Stimulated activated CD4-positive, alpha-beta T cell treated with anti-CD3 and anti-CD28 coated beads, TNF-alpha, amount 100 ng/mL, for 48 hours (primary cell): ENCODE results near the gene RSU1.

Experiments used
- DNase-seq, 3 donors: peaks; one replicate each; pipeline ENCODE4 v3.0.0-alpha.2; 2020; ENCODE audit warnings: low read depth in 3 of 3

The RSU1 gene

GRCh38 chr10:16741540-16741939 lies 75.7 kb downstream of the RSU1 start:
- no peak for DNase-seq

GRCh38 chr10:16737420-16737819 lies 79.8 kb downstream of the RSU1 start:
- no peak for DNase-seq

- DNase-seq = no peak
These were observed 81.6 kb downstream of the RSU1 start for GRCh38 chr10:16735671-16736070.

GRCh38 chr10:16732376-16732775 lies 84.8 kb downstream of the RSU1 start:
- no peak for DNase-seq

- DNase-seq = no peak
These were observed 89.0 kb downstream of the RSU1 start for GRCh38 chr10:16728266-16728665.

- no peak for DNase-seq
These were observed 89.6 kb downstream of the RSU1 start for GRCh38 chr10:16727666-16728065.

GRCh38 chr10:16724509-16724908 lies 92.7 kb downstream of the RSU1 start:
- DNase-seq = no peak

- DNase-seq = no peak
These were observed 96.4 kb downstream of the RSU1 start for GRCh38 chr10:16720812-16721211.

- DNase-seq = no peak
These were observed 99.4 kb downstream of the RSU1 start for GRCh38 chr10:16717622-16718395.

- DNase-seq = no peak
These were observed 101.2 kb downstream of the RSU1 start for GRCh38 chr10:16716051-16716450.

GRCh38 chr10:16713290-16713689 lies 103.9 kb downstream of the RSU1 start:
- no peak for DNase-seq

GRCh38 chr10:16712883-16713282 lies 104.3 kb downstream of the RSU1 start:
- DNase-seq = no peak

- no peak for DNase-seq
These were observed 116.9 kb downstream of the RSU1 start for GRCh38 chr10:16700331-16700730.

- DNase-seq = no peak
These were observed 117.7 kb downstream of the RSU1 start for GRCh38 chr10:16699435-16700057.

- DNase-seq = no peak
These were observed 118.8 kb downstream of the RSU1 start for GRCh38 chr10:16698461-16698860.

- DNase-seq = no peak
These were observed 126.8 kb downstream of the RSU1 start for GRCh38 chr10:16690417-16690816.

GRCh38 chr10:16689696-16690095 lies 127.5 kb downstream of the RSU1 start:
- DNase-seq = no peak

GRCh38 chr10:16689227-16689626 lies 128.0 kb downstream of the RSU1 start:
- no peak for DNase-seq

- DNase-seq = no peak
These were observed 130.9 kb downstream of the RSU1 start for GRCh38 chr10:16686054-16686902.

- DNase-seq = no peak
These were observed 131.7 kb downstream of the RSU1 start for GRCh38 chr10:16685551-16685950.

GRCh38 chr10:16681521-16681920 lies 135.7 kb downstream of the RSU1 start:
- DNase-seq = no peak

GRCh38 chr10:16679511-16679910 lies 137.7 kb downstream of the RSU1 start:
- no peak for DNase-seq

GRCh38 chr10:16675334-16675733 lies 141.9 kb downstream of the RSU1 start:
- no peak for DNase-seq
